NCI-H82 (cell line): ENCODE measurements around the gene MRPL38.
A peak's percentile ranks its signal among the peaks of the same experiment; 100 is the strongest.

ENCODE experiments used
- DNase-seq: peaks from one replicate; lab custom pipeline; 2025; lab: John Stamatoyannopoulos, UW

Gene MRPL38

GRCh38 chr17:75904749-75905521 is at the start of gene MRPL38:
MRPL38 (minus strand) TSS chr17:75904884; CDS start chr17:75904875, 9 bp downstream.
- peak; percentile 98 for DNase-seq

- DNase-seq, result no peak
Observed at GRCh38 chr17:75950855-75951554, 46.3 kb upstream of the MRPL38 start.

- DNase-seq, result no peak
Observed at GRCh38 chr17:75950421-75950820, 45.7 kb upstream of the MRPL38 start.

- peak; percentile 85 for DNase-seq
Observed at GRCh38 chr17:75945211-75945610, 40.5 kb upstream of the MRPL38 start.

- no peak for DNase-seq
Observed at GRCh38 chr17:75943491-75943890, 38.8 kb upstream of the MRPL38 start.

GRCh38 chr17:75942473-75942872 is 37.8 kb upstream of the MRPL38 start:
- DNase-seq, result no peak

GRCh38 chr17:75941442-75941819 is 36.7 kb upstream of the MRPL38 start:
- peak; percentile 38 for DNase-seq

GRCh38 chr17:75940727-75941441 is 36.2 kb upstream of the MRPL38 start, which contains the start of gene FBF1:
FBF1 (minus strand) TSS chr17:75941042; CDS start chr17:75938149, 2,893 bp downstream.
- DNase-seq, result peak; percentile 98

- no peak for DNase-seq
Observed at GRCh38 chr17:75937652-75938051, 33.0 kb upstream of the MRPL38 start.

GRCh38 chr17:75933808-75934207 is 29.1 kb upstream of the MRPL38 start:
- no peak for DNase-seq

GRCh38 chr17:75932852-75933251 is 28.2 kb upstream of the MRPL38 start:
- DNase-seq, result no peak

GRCh38 chr17:75931062-75931461 is 26.4 kb upstream of the MRPL38 start:
- no peak for DNase-seq

GRCh38 chr17:75927286-75927922 is 22.7 kb upstream of the MRPL38 start:
- DNase-seq, result peak; percentile 63

- DNase-seq, result no peak
Observed at GRCh38 chr17:75926456-75926855, 21.8 kb upstream of the MRPL38 start.

GRCh38 chr17:75925912-75926311 is 21.2 kb upstream of the MRPL38 start:
- no peak for DNase-seq

GRCh38 chr17:75925103-75925502 is 20.4 kb upstream of the MRPL38 start:
- DNase-seq, result no peak

GRCh38 chr17:75922963-75923874 is 18.5 kb upstream of the MRPL38 start:
- DNase-seq, result no peak

GRCh38 chr17:75922173-75922961 is 17.7 kb upstream of the MRPL38 start:
- no peak for DNase-seq

GRCh38 chr17:75921596-75921995 is 16.9 kb upstream of the MRPL38 start:
- no peak for DNase-seq

GRCh38 chr17:75920045-75920560 is 15.4 kb upstream of the MRPL38 start:
- no peak for DNase-seq
